Stimulated activated CD8-positive, alpha-beta memory T cell treated with anti-CD3 and anti-CD28 coated beads, Interleukin-7, amount 100 ng/mL, for 48 hours (primary cell): ENCODE results near the gene COP1.

Experiments
- DNase-seq, 2 donors: peaks; one replicate each; pipeline ENCODE4 v3.0.0-alpha.2; 2020; ENCODE audit warnings: low read depth in 1 of 2; ENCODE audit errors: extremely low read depth in 1 of 2

COP1 gene

GRCh38 chr1:175976865-175977642 is 230.0 kb downstream of the COP1 start:
- no peak for DNase-seq

GRCh38 chr1:175969231-175969630 is 237.9 kb downstream of the COP1 start:
- DNase-seq, result no peak

GRCh38 chr1:175968486-175969172 is 238.5 kb downstream of the COP1 start:
- no peak for DNase-seq

GRCh38 chr1:175963740-175964139 is 243.3 kb downstream of the COP1 start:
- no peak for DNase-seq

GRCh38 chr1:175960169-175960568 is 246.9 kb downstream of the COP1 start:
- no peak for DNase-seq

- no peak for DNase-seq
Observed at GRCh38 chr1:175951627-175952026, 255.5 kb downstream of the COP1 start.

GRCh38 chr1:175947771-175948170 is 259.3 kb downstream of the COP1 start:
- DNase-seq, result no peak

- DNase-seq, result no peak
Observed at GRCh38 chr1:175944591-175944990, 262.5 kb downstream of the COP1 start.

GRCh38 chr1:175941164-175941563 is 265.9 kb downstream of the COP1 start:
- DNase-seq, result no peak

GRCh38 chr1:175936736-175937135 is 270.4 kb downstream of the COP1 start:
- no peak for DNase-seq

GRCh38 chr1:175935566-175936115 is 271.4 kb downstream of the COP1 start:
- DNase-seq, result no peak

GRCh38 chr1:175935166-175935565 is 271.9 kb downstream of the COP1 start:
- DNase-seq, result no peak

GRCh38 chr1:175933801-175934200 is 273.3 kb downstream of the COP1 start:
- DNase-seq, result no peak

- no peak for DNase-seq
Observed at GRCh38 chr1:175927944-175928343, 279.1 kb downstream of the COP1 start.

- DNase-seq, result no peak
Observed at GRCh38 chr1:175922254-175922881, 284.7 kb downstream of the COP1 start.

GRCh38 chr1:175920381-175920780 is 286.7 kb downstream of the COP1 start:
- no peak for DNase-seq

- DNase-seq, result no peak
Observed at GRCh38 chr1:175919001-175919400, 288.1 kb downstream of the COP1 start.

GRCh38 chr1:175918364-175918801 is 288.7 kb downstream of the COP1 start:
- no peak for DNase-seq

GRCh38 chr1:175914115-175914514 is 293.0 kb downstream of the COP1 start:
- DNase-seq, result no peak

GRCh38 chr1:175911138-175911537 is 295.9 kb downstream of the COP1 start:
- no peak for DNase-seq

GRCh38 chr1:175906370-175906769 is 300.7 kb downstream of the COP1 start:
- DNase-seq, result no peak

- DNase-seq, result no peak
Observed at GRCh38 chr1:175904808-175905207, 302.3 kb downstream of the COP1 start.
